Stomach (tissue), 4 donors: ENCODE measurements around the gene COA3.

Source experiments
- POLR2A ChIP-seq, 4 donors: fragments of 450-650 bp; IDR thresholded peaks; one replicate each; pipeline ENCODE4 v1.6.1; 2016; ENCODE audit warnings: antibody characterized with exemption in 4 of 4, control low read depth in 2 of 4, mild to moderate bottlenecking in 1 of 4, moderate library complexity in 1 of 4
- TF ChIP-seq, protein P1 (sequence below), 7 experiments: fragments of 450-650 bp in 4 of 7; fragments of 200-600 bp in 3 of 7; sonication (generic) in 3 of 7; IDR thresholded peaks; one replicate each; pipeline ENCODE4 v1.5.1; 2016 to 2019; ENCODE audit warnings: antibody characterized with exemption in 7 of 7, control low read depth in 2 of 7, mild to moderate bottlenecking in 1 of 7

DNA sequence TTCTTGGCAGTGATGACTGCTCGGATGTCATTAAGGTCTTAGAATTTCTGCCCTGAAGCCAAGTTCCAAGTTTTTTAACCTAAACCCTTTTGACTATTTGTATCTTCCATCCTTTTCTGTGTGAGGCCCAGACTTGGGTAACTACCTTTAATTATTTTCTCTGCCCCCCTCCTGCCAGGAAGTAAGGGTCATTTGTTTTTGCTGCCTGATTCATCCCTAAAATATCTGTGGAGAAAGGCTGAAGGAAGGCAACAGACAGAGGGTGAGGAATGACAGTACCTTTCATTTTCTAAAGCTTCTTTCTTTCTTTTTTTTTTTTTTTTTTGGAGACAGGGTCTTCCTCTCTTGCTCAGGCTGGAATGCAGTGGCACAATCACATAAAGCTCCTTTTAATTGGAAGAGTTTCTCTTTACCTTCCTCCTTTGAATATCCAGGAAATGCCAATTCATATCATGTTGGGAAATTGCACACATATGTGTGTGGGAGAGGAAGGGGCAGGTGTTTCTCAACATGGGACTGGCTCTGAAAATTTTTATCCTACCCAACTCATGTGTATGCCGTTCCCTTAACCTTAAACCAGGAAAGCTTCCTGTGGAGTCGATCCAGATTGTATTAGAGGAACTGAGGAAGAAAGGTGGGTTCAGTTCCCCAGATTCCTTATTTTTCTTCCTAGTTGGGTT, 24.3 kb downstream of the COA3 start:
- TF ChIP-seq POLR2A (IDR thresholded peaks at IDR 0.05), result no peak
- TF ChIP-seq, protein P1, sequence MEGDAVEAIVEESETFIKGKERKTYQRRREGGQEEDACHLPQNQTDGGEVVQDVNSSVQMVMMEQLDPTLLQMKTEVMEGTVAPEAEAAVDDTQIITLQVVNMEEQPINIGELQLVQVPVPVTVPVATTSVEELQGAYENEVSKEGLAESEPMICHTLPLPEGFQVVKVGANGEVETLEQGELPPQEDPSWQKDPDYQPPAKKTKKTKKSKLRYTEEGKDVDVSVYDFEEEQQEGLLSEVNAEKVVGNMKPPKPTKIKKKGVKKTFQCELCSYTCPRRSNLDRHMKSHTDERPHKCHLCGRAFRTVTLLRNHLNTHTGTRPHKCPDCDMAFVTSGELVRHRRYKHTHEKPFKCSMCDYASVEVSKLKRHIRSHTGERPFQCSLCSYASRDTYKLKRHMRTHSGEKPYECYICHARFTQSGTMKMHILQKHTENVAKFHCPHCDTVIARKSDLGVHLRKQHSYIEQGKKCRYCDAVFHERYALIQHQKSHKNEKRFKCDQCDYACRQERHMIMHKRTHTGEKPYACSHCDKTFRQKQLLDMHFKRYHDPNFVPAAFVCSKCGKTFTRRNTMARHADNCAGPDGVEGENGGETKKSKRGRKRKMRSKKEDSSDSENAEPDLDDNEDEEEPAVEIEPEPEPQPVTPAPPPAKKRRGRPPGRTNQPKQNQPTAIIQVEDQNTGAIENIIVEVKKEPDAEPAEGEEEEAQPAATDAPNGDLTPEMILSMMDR (IDR thresholded peaks at IDR 0.05), result no peak
